GM10847 (cell line): Measurements from ENCODE around the gene BMAL2.

ENCODE experiments used
- POLR2A ChIP-seq: IDR thresholded peaks from 2 replicates; pipeline ENCODE4 v1.6.1; 2011; ENCODE audit not compliant: insufficient read length; ENCODE audit errors: extremely low read depth

BMAL2 gene

GRCh38 chr12:27382171-27382795 lies 49.6 kb downstream of the BMAL2 start:
- TF ChIP-seq POLR2A, result no peak
